Activated naive CD8-positive, alpha-beta T cell treated with anti-CD3 and anti-CD28 coated beads for 36 hours (primary cell): ENCODE measurements around the gene LRP1B. TPM values are rescaled to one million over a fixed set of nuclear protein-coding genes. Genes with fewer than 3 reads are reported as not detected.
"Not testable (repeated sequence)": the region's sequence is repeated elsewhere in the genome, so short reads cannot be mapped to it uniquely, and the experiment has no call there.

Experiments
- DNase-seq: peaks from one replicate; pipeline ENCODE4 v3.0.0; 2021
- H3K27ac Mint-ChIP-seq: one replicate; pipeline ENCODE4 v1.8.0; 2022; ENCODE audit warnings: mild to moderate bottlenecking, moderate library complexity, mixed read lengths
- H3K27me3 Mint-ChIP-seq: one replicate; pipeline ENCODE4 v1.8.0; 2022; ENCODE audit warnings: mild to moderate bottlenecking, mixed read lengths
- H3K36me3 Mint-ChIP-seq: one replicate; pipeline ENCODE4 v1.8.0; 2021; ENCODE audit warnings: mild to moderate bottlenecking, mixed read lengths
- H3K4me1 Mint-ChIP-seq: one replicate; pipeline ENCODE4 v1.8.0; 2021; ENCODE audit warnings: mixed read lengths
- H3K4me3 Mint-ChIP-seq: one replicate; pipeline ENCODE4 v1.8.0; 2022; ENCODE audit warnings: mild to moderate bottlenecking, moderate library complexity, mixed read lengths
- H3K9me3 Mint-ChIP-seq: one replicate; pipeline ENCODE4 v1.8.0; 2022; ENCODE audit warnings: mixed read lengths
- total RNA-seq, 2 experiments: library from RNA; stranded (reverse); gene quantifications; one replicate each; pipeline ENCODE4 v1.2.3, GENCODE V29; 2021

Gene LRP1B
- total RNA-seq, 2 experiments from 2014 or later, result not detected

DNA sequence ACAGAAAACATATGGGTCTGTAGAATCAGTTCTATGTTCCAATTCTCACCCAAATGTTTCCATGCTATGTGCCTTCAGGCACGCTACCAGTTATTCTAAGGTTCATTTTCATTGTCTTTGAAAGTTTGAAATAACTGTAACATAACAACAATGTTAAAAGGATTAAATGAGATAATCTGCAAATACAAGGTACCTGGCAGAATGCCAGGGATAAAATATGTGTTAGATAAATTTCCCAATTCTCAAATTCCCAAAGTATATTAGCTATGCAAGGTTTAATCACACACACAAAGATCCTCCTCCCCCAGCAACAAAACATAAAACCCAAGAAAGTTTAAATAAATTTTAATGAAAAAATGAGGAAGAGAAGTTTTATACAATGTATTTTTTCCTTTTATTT is 261.2 kb downstream of the LRP1B start:
- DNase-seq, result no peak
- Mint-ChIP-seq H3K27ac (no peak overlapping the region), H3K4me3 (no peak overlapping the region), H3K4me1 (no peaks in the 10 kb centered on the region), H3K36me3 (no peaks in the 10 kb centered on the region), H3K27me3 (no peaks in the 10 kb centered on the region), H3K9me3 (peaks cover 13% of the 10 kb centered on the region)

DNA sequence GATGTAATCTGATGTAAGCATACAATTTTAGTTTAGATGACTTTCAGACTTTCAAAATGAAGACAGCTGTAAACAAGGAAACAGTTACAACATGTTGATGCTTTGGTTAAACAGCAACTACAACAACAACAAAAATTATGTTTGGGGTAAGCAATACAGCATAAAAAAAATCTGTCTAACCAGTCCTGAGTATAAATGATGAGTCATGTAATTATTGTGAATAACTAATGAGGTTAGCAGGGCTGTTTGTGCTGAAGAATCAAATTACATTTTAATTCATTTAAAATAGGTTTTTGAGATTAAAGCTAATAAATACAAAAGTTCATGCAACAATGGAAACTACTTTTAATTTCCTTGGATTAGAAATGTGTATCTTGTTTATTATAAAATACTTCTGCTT is 266.9 kb downstream of the LRP1B start:
- Mint-ChIP-seq H3K27ac (no peak overlapping the region), H3K4me3 (no peak overlapping the region), H3K4me1 (no peaks in the 10 kb centered on the region), H3K27me3 (no peaks in the 10 kb centered on the region), H3K36me3 (no peaks in the 10 kb centered on the region), H3K9me3 (peaks cover 4% of the 10 kb centered on the region)
- DNase-seq, result no peak

DNA sequence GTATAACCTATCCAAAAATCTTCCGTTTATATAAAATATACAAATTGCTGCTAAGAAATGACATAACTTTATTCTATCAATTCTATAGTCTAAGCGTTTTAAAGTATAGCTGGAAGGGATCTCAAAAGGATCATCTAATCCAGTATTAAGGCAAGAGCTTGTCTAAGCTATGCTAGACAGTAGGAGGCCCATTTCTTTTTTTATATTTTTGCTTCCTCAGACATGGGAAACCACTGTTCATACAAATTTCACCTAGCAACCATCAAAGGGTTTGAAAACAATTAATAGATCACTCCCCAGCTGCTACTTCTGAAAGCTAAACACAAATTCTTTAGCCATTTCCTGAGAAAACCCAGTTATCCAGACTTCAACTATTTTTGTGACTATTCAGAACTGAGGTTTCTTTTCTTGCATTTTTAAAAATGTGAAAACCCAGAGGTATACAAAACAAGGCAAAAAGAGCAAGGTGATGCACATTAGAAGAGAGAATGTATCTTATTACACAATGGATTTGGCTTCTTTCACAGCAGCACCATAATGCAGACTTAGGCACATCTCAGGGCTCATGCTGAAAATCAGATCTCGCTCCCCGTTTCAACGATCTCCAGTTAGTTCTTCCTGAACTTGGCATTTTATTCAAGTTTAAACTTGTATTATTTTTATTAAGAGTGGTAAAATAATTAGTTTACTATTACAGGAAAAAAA is 274.4 kb downstream of the LRP1B start:
- Mint-ChIP-seq H3K4me3 (no peak overlapping the region), H3K36me3 (no peaks in the 10 kb centered on the region), H3K27me3 (no peaks in the 10 kb centered on the region), H3K9me3 (peaks cover 4% of the 10 kb centered on the region), H3K4me1 (no peaks in the 10 kb centered on the region), H3K27ac (no peak overlapping the region)
- no peak for DNase-seq

DNA sequence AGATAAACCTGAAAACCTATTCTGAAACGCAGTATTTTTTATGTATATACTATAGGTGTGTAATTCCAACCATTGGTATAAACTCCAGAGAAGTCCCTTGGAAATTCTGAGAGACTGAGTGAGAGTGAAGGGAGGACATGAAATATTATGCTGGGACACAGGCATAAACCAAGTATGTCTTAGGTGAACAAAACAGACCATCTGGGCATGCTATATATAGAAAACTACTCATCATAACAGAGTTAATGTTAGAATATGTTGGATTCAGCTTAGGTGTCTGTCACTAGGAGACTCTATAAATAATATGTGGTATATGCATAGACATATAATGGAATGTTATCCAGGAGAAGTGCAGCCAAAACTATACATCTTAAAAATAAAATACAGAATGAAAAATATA is 282.6 kb downstream of the LRP1B start:
- H3K4me1 Mint-ChIP-seq, result no peaks in the 10 kb centered on the region
- no peak overlapping the region for H3K27ac Mint-ChIP-seq
- no peak for DNase-seq
- no peaks in the 10 kb centered on the region for H3K27me3 Mint-ChIP-seq
- H3K36me3 Mint-ChIP-seq, result no peaks in the 10 kb centered on the region
- no peaks in the 10 kb centered on the region for H3K9me3 Mint-ChIP-seq
- H3K4me3 Mint-ChIP-seq, result no peak overlapping the region

DNA sequence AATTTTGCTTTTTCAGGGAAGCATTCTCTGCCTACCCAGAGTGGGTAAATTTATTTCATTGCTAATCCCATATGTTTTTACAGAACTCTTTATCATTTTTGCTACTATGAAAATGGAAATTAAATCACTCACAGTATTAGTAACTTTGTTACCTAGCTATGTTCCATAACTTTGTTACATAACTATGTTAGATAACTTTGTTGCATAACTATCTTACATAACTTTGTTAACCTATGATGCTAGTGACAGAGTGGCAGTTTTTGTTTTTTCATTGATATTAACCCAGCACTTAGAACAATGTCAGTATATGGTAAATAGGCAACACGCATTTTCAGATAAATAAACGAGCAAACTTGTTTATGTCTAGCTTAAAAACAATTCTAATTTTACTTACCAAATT is 286.6 kb downstream of the LRP1B start:
- H3K4me1 Mint-ChIP-seq, result no peaks in the 10 kb centered on the region
- H3K9me3 Mint-ChIP-seq, result peaks cover 2% of the 10 kb centered on the region
- H3K36me3 Mint-ChIP-seq, result no peaks in the 10 kb centered on the region
- no peaks in the 10 kb centered on the region for H3K27me3 Mint-ChIP-seq
- no peak for DNase-seq
- no peak overlapping the region for H3K4me3 Mint-ChIP-seq
- no peak overlapping the region for H3K27ac Mint-ChIP-seq

DNA sequence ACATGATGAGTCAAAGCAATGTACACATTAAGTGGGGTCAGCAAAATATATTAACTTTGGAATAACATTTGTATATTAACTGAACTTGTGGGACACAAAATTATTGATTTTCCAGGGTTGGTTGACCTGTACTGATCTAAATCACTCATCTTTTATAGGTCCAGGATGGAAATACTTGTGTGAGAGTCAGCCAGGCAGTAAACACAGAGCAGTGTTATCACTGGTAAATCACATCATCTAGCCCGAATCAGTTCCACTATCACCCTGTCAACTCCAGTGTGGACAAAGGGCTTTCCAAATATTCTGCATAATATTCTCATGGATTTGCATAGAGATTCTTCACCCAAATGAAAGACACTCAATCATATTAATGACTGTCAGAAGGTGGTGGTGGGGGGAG is 295.7 kb downstream of the LRP1B start:
- no peak for DNase-seq
- H3K4me1 Mint-ChIP-seq, result no peaks in the 10 kb centered on the region
- no peaks in the 10 kb centered on the region for H3K36me3 Mint-ChIP-seq
- no peaks in the 10 kb centered on the region for H3K9me3 Mint-ChIP-seq
- H3K27ac Mint-ChIP-seq, result no peak overlapping the region
- no peaks in the 10 kb centered on the region for H3K27me3 Mint-ChIP-seq
- no peak overlapping the region for H3K4me3 Mint-ChIP-seq

DNA sequence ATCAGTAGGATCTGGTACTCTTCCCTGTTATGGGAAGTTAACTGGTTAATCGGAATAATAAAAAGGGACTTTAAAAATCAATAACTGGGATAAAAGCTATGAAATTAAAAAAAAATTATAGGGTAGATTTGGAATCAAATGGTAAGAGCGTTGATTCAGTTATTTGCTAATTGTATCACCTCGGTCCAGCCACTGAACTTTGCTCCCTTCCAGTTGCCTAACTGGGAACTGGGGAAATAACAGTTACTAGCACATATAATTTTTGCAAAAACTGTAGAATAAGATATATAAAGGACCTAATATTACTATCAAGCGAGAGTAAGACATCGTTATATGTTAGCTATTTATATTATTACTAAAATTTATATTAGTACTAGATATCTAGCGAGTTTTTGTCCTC is 302.1 kb downstream of the LRP1B start:
- Mint-ChIP-seq H3K4me3 (no peak overlapping the region), H3K4me1 (no peaks in the 10 kb centered on the region), H3K27ac (no peak overlapping the region), H3K36me3 (no peaks in the 10 kb centered on the region), H3K9me3 (no peaks in the 10 kb centered on the region), H3K27me3 (no peaks in the 10 kb centered on the region)
- no peak for DNase-seq

DNA sequence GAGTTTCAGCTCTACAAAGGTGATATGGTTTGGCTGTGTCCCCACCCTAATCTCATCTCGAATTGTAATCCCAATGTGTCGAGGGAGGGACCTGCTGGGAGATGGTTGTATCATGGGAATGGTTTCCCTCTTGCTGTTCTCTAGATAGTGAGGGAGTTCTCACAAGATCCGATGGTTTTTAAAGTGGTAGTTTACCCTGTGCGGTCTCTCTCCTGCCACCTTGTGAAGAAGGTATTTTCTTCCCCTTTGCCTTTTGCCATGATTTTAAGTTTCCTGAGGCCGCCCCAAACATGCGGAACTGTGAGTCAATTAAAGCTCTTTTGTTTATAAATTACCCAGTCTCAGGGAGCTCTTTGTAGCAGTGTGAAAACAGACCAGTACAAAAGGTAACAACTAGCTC is 306.0 kb downstream of the LRP1B start:
- H3K27me3 Mint-ChIP-seq, result no peaks in the 10 kb centered on the region
- no peaks in the 10 kb centered on the region for H3K36me3 Mint-ChIP-seq
- no peaks in the 10 kb centered on the region for H3K9me3 Mint-ChIP-seq
- no peak overlapping the region for H3K4me3 Mint-ChIP-seq
- DNase-seq, result no peak
- H3K4me1 Mint-ChIP-seq, result no peaks in the 10 kb centered on the region
- H3K27ac Mint-ChIP-seq, result no peak overlapping the region

DNA sequence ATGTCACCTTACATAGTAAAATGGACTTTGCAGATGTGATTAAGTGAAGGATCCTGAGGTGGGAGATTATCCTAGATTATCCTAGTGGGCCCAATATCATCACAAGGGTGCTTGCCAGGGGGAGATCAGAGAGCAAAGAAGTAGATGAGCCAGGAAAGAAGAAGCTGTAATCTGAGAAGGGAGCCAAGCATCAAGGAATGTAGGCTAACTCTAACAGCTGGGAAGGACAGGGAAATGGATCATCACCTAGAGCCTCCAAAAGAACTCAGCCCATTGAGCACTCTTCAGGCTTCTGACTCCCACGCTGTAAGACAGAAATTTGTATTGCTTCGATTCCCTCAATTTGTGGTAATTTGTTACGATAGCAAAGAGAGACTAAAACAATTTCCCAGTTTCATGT is 309.9 kb downstream of the LRP1B start:
- no peaks in the 10 kb centered on the region for H3K9me3 Mint-ChIP-seq
- H3K4me3 Mint-ChIP-seq, result no peak overlapping the region
- H3K27ac Mint-ChIP-seq, result no peak overlapping the region
- H3K27me3 Mint-ChIP-seq, result no peaks in the 10 kb centered on the region
- no peaks in the 10 kb centered on the region for H3K36me3 Mint-ChIP-seq
- no peak for DNase-seq
- H3K4me1 Mint-ChIP-seq, result no peaks in the 10 kb centered on the region

DNA sequence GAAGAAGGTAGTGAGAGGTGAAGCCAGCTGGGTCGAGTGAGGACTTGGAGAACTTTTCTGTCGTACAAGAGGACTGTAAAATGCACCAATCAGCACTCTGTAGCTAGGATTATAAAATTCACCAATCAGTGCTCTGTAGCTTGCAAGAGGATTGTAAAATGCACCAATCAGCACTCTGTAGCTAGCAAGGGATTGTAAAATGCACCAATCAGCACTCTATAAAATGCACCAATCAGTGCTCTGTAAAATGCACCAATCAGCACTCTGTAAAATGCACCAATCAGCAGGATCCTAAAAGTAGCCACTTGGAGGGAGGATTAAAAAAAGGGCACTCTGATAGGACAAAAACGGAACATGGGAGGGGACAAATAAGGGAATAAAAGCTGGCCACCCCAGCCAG is 315.5 kb downstream of the LRP1B start:
- H3K4me1 Mint-ChIP-seq, H3K36me3 Mint-ChIP-seq, H3K27ac Mint-ChIP-seq, DNase-seq, H3K27me3 Mint-ChIP-seq, H3K4me3 Mint-ChIP-seq: not testable (repeated sequence)
- H3K9me3 Mint-ChIP-seq, result peaks cover 17% of the 10 kb centered on the region

DNA sequence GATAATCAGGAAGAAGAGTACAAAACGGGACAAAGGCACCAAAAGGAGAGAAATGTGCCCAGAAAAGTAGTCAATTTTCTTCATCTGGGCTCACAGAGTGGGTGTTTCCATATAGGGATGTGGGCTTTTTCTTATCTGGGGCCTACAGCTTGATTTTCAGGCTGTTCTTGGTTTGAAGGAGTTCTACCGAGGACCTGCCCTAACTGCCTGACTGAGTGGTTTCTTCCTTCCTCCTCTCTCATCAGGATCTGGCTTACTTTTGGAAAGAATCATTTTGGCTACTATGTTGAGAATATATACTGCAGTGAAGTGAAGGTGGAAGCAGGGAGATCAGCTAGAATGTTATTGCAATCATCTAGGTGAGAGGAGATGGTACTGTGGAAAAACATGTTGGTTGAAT is 316.7 kb downstream of the LRP1B start:
- no peak for DNase-seq
- H3K27me3 Mint-ChIP-seq, result no peaks in the 10 kb centered on the region
- H3K4me1 Mint-ChIP-seq, result no peaks in the 10 kb centered on the region
- H3K4me3 Mint-ChIP-seq, result no peak overlapping the region
- H3K27ac Mint-ChIP-seq, result no peak overlapping the region
- H3K9me3 Mint-ChIP-seq, result peaks cover 19% of the 10 kb centered on the region
- H3K36me3 Mint-ChIP-seq, result no peaks in the 10 kb centered on the region

DNA sequence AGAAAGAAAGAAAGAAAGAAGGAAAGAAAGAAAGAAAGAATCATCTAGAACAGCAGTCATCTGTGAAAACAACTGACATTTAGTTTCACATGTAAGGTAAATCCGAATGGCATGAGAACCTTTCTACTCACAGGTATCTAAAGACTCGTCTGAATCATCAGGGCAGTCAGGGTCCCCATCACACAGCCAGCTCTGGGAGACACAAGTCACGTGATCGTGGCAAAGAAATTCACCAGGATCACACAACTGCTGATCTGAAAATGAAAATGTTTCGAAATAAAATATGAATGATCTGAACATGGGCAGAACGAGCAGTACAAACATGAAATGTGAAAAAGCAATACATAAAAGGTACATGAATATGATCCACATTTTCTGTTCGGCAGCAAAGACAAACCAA is 320.7 kb downstream of the LRP1B start:
- no peaks in the 10 kb centered on the region for H3K4me1 Mint-ChIP-seq
- peaks cover 18% of the 10 kb centered on the region for H3K9me3 Mint-ChIP-seq
- H3K27ac Mint-ChIP-seq, result no peak overlapping the region
- no peak for DNase-seq
- no peaks in the 10 kb centered on the region for H3K36me3 Mint-ChIP-seq
- H3K4me3 Mint-ChIP-seq, result no peak overlapping the region
- H3K27me3 Mint-ChIP-seq, result no peaks in the 10 kb centered on the region

DNA sequence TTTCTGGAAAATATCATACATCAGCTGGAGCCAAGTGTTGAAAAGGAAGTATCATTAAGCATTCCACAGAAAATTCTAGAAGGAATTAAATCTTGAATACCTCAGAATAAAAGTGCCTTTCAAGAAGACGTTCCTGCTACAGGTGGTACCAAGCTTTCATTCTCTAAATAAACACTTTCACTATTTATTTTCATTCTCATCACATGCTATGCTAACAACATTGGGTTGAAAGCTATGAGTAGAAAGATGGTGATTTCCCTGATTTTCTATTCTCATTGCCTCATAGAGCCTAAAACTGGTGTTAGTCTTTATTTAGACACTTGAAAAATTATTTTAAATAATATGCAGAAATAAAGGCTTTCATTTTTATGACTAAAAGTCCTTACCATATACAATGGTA is 324.7 kb downstream of the LRP1B start:
- no peaks in the 10 kb centered on the region for H3K4me1 Mint-ChIP-seq
- H3K36me3 Mint-ChIP-seq, result no peaks in the 10 kb centered on the region
- no peak overlapping the region for H3K4me3 Mint-ChIP-seq
- no peak overlapping the region for H3K27ac Mint-ChIP-seq
- no peak for DNase-seq
- peaks cover 8% of the 10 kb centered on the region for H3K9me3 Mint-ChIP-seq
- no peaks in the 10 kb centered on the region for H3K27me3 Mint-ChIP-seq

DNA sequence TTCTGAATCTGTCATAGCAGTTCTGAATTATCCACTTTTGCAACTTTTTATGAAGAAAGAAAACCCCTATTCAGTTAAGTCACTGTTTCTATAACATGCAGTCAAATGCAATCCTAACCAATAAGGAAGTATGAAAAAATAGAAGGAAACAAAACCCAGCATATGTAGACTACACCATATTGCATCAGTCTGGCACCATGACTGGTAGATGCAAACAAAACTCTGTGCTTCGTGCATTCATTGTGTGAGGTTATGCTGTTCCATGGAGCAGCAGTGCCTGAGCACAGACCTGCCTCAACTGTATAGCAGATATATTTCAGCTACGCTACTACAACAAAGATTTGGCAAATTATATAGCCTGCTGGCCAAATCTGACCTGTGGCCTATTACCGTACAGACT is 325.5 kb downstream of the LRP1B start:
- Mint-ChIP-seq H3K36me3 (no peaks in the 10 kb centered on the region), H3K4me1 (no peaks in the 10 kb centered on the region), H3K27ac (no peak overlapping the region), H3K9me3 (peaks cover 8% of the 10 kb centered on the region), H3K4me3 (no peak overlapping the region), H3K27me3 (no peaks in the 10 kb centered on the region)
- DNase-seq, result no peak

DNA sequence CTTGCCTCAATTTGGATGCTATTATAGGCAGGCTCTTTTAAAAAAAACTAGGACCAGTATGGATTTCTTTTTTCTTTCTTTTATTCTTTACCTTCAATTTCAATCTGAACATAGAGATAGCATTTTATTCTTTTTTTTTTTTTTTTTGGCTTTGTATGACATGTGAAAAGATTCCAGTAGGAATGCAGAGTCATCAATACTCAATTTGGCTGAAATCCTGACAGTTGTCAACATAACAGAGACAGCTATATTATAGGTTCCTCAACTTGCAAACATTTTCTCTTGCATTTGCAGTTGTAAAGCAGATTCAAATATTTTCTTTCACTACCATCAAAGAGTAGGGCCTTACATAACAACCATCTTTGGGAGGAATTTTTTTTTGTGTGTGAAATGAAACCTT is 334.4 kb downstream of the LRP1B start:
- H3K4me1 Mint-ChIP-seq, result no peaks in the 10 kb centered on the region
- no peaks in the 10 kb centered on the region for H3K27me3 Mint-ChIP-seq
- H3K9me3 Mint-ChIP-seq, result peaks cover 1% of the 10 kb centered on the region
- no peak for DNase-seq
- H3K4me3 Mint-ChIP-seq, result no peak overlapping the region
- no peaks in the 10 kb centered on the region for H3K36me3 Mint-ChIP-seq
- H3K27ac Mint-ChIP-seq, result no peak overlapping the region

DNA sequence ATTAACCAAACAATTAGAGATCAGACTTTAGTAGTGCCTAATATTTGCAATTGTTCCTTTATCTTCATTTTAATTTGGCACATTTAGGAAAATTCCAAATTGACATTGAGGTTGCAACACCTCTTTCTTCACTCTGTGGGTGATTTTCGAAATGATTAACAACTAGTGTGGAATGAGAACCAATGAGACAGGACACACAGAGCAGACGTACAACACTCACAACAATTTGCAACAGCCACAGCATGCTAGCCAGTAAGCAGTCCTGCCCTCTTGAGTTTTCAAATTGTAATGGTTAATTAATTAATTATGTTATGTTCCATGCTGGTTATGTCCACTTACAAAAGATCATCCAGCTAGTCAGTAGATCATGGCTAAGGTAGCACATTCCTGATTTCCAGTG is 339.3 kb downstream of the LRP1B start:
- no peak overlapping the region for H3K4me3 Mint-ChIP-seq
- H3K36me3 Mint-ChIP-seq, result no peaks in the 10 kb centered on the region
- H3K4me1 Mint-ChIP-seq, result no peaks in the 10 kb centered on the region
- no peaks in the 10 kb centered on the region for H3K27me3 Mint-ChIP-seq
- H3K27ac Mint-ChIP-seq, result no peak overlapping the region
- H3K9me3 Mint-ChIP-seq, result peaks cover 5% of the 10 kb centered on the region
- DNase-seq, result no peak

DNA sequence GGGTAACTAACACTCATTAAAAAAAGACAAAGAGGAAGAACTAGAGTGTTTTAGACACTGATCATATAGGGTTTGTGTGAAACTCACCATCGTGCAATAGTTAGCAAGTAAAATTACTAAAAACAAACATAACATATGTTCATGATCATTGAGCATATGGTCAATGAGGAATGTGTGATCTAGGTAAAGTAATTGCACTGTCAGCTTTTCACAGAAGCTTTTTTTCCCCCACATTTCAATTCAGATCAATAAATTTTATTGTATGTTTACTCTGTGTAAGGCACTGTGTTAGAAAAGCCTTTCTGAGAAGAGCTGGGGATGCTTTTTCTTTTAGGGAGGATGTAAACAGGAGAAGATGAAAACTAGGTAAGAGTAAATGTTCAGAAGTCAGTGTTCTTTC is 348.2 kb downstream of the LRP1B start:
- H3K36me3 Mint-ChIP-seq, result no peaks in the 10 kb centered on the region
- DNase-seq, result no peak
- no peaks in the 10 kb centered on the region for H3K9me3 Mint-ChIP-seq
- no peaks in the 10 kb centered on the region for H3K27me3 Mint-ChIP-seq
- no peak overlapping the region for H3K4me3 Mint-ChIP-seq
- no peak overlapping the region for H3K27ac Mint-ChIP-seq
- no peaks in the 10 kb centered on the region for H3K4me1 Mint-ChIP-seq
